Motor neuron (in vitro differentiated cells): ENCODE results near the gene OSBPL10. TPM values are rescaled to one million over a fixed set of nuclear protein-coding genes. Genes with fewer than 3 reads are reported as not detected.

Source experiments
- ATAC-seq, 8 experiments: fragments of 200-7000 bp; cut with Tn5 transposase; replicated peaks in 6 of 8; 2 replicates each; pipeline ENCODE4 v1.8.0; 2021; ENCODE audit warnings: mild to moderate bottlenecking in 8 of 8, moderate library complexity in 8 of 8
- H3K27ac ChIP-seq, 2 donors: fragments of 250-450 bp; sonication (Bioruptor Pico); 2 replicates each; pipeline ENCODE4 v1.9.0; 2021; ENCODE audit warnings: antibody characterized with exemption in 2 of 2, mild to moderate bottlenecking in 2 of 2, moderate library complexity in 1 of 2
- H3K4me1 ChIP-seq, 2 donors: fragments of 250-450 bp; sonication (Bioruptor Pico); replicated peaks in 1 of 2; 2 replicates each; pipeline ENCODE4 v1.6.1; 2021; ENCODE audit warnings: antibody characterized with exemption in 2 of 2, mild to moderate bottlenecking in 2 of 2, moderate library complexity in 1 of 2
- H3K4me3 ChIP-seq, 5 donors: fragments of 250-450 bp; sonication (Bioruptor Pico); 2 replicates each; pipeline ENCODE4 v1.9.0; 2021; ENCODE audit warnings: antibody characterized with exemption in 5 of 5, mild to moderate bottlenecking in 5 of 5, moderate library complexity in 4 of 5
- WGBS, 10 experiments: fragments of 450-650 bp; shearing (Covaris generic); methylation state at CpG; one replicate each; pipeline ENCODE4 v1.0.0; 2022; 5-methylcytosine and 5-hydroxymethylcytosine counted together
- in situ Hi-C, 9 experiments: fragments of 400-800 bp; cut with MboI; loops; one replicate each; pipeline ENCODE4 v1.15.0; 2021; ENCODE audit warnings: low sequenced_read_pairs in 9 of 9, low pct_unique_long_range_greater_than_20kb in 2 of 9; ENCODE audit not compliant: unreplicated experiment in 9 of 9
- total RNA-seq, 8 experiments: library from RNA; unstranded; fragments of 300-600 nt; gene quantifications; 2 replicates each; pipeline versions ENCODE4 v1.2.3 to v1.2.4, GENCODE V29; 2022

Gene OSBPL10
- total RNA-seq, 8 experiments from 2014 or later, result 1.9 to 35.0 (median 2.9) TPM

DNA sequence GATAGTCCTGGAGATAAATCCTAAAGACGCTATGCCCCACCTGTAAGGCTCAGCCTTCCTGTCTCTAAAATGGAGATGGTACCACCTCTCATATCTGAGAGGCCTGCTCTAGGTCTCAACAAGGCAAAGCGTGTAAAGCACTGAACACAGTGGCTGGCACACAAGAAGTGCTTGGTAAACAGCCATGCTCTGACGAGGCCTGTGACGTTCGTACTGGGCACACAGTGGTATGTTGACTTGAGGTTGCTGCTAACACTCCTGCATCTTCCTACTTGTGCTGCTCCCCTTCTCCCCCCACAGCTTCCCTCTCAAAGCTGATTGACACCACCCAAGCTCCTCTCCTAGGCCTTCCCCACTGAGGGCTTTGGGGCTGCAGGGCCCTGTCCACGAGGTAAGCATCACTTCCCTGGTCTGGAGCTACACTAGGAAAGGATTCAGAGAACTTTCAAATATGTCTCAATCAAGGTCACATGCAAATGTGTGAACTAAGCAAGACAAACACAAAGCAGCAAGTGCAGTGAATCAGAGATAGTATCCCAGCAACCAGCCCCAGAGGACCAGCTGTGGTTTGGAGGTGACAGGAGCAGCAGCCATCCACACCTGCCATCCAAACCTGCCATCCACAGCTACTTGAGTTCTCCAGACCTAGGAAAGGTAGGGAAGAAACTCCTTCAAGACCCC is 270.8 kb downstream of the OSBPL10 start:
- Histone ChIP-seq H3K4me3 (no peak overlapping the region), H3K4me1 (peaks cover 0 to 4% of the 10 kb centered on the region in 2 donors), H3K27ac (no peak overlapping the region)
- in situ Hi-C loops, result no loop called here
- ATAC-seq, result no peak
- 80 to 100% (median 86%) methylated on average over 1 to 5 of the region's 6 CpGs; no CpG with 5 or more reads in 4 of the 10 experiments for WGBS, 10 experiments

DNA sequence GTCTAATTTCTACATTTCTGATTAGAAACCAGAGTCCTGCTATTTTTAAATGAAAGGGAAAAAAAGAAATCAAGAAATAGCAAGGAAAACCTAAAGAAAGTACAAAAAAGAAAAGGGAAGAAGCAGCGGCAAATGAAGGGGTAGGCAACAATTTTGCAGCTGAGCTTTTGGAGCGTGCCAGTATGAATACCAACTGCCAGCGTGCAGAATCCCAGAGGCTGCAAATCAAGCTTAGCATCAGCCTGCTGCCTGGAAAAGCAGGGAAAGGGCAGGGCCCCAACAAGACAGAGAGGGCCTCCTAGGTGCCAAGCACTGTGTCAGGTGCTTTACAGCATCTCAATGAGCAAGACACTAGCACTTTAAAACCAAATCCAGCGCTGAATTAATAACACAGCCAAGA is 271.5 kb downstream of the OSBPL10 start:
- no peak for ATAC-seq
- in situ Hi-C loops, result no loop called here
- H3K27ac ChIP-seq, result no peak overlapping the region
- WGBS, 10 experiments, result 71 to 97% (median 90%) methylated on average over 2 to 4 of the region's 4 CpGs; no CpG with 5 or more reads in 2 of the 10 experiments
- H3K4me1 ChIP-seq, result peaks cover 0 to 10% of the 10 kb centered on the region in 2 donors
- no peak overlapping the region for H3K4me3 ChIP-seq

DNA sequence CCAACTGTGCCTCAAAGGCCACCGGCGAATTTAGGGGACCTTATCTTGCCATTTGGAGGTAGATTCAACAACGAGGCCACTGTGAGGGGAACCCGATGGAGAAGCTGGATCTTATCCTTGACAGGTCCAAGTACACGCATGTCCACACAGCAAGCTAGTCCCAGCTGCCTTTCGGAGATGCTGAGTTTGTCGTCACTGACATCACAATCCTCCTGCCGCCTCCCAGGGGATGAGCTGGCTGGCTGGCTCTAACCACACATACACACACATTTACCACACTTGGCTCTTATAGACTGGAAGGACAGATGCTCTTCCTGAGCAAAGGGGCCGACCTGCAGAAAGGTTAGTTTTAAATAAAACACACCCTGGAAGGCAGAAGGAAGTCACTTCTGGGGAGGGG is 272.1 kb downstream of the OSBPL10 start:
- WGBS, 10 experiments, result 30 to 100% (median 89%) methylated on average over 1 to 9 of the region's 9 CpGs; no CpG with 5 or more reads in 3 of the 10 experiments
- peaks cover 0 to 15% of the 10 kb centered on the region in 2 donors for H3K4me1 ChIP-seq
- H3K27ac ChIP-seq, result no peak overlapping the region
- in situ Hi-C loops, result no loop called here
- no peak overlapping the region for H3K4me3 ChIP-seq
- no peak for ATAC-seq

DNA sequence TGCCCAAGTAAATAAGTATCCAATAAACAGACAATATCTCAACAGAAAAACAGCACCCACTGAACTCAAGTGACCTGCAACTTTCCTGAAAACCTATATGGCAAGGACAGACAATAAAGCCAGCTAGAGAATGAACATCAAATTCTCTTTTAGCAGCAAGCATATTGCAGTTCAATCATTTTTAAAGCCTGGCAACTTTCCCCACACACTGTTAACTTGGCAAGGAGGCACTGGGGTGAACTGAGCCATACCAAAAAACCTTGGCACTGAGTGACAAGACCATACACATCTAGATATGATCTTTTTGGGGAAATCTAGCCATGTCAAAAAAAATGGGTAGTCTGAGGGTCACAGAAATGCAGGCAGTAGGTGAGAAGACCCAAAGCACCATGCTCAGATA is 273.8 kb downstream of the OSBPL10 start:
- Histone ChIP-seq H3K4me1 (peaks cover 0 to 17% of the 10 kb centered on the region in 2 donors), H3K4me3 (no peak overlapping the region), H3K27ac (no peak overlapping the region)
- no peak for ATAC-seq
- in situ Hi-C loops, result no loop called here

DNA sequence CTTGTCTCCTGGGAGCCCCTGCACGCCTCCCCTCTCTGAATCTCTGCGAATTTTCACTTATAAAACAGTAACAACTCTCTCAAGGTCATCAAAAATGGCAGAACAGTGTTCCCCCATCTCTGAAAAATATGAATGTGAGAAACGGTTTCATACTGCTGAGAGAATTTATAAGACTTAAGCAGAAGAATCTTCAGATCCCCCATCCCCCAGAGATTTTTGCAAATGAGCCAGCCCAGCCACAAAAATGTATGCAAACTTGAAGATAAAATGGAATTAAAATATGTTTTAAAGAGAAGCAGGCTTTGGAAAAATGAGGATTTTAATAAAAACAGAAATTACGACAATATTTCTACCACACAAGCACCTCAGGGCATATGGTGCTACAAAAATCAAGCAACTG is 275.3 kb downstream of the OSBPL10 start:
- in situ Hi-C loops, result no loop called here
- H3K4me3 ChIP-seq, result no peak overlapping the region
- 60 to 100% (median 89%) methylated on average over 1 to 4 of the region's 4 CpGs for WGBS, 10 experiments
- no peak for ATAC-seq
- H3K4me1 ChIP-seq, result peaks cover 0 to 17% of the 10 kb centered on the region in 2 donors
- no peak overlapping the region for H3K27ac ChIP-seq

DNA sequence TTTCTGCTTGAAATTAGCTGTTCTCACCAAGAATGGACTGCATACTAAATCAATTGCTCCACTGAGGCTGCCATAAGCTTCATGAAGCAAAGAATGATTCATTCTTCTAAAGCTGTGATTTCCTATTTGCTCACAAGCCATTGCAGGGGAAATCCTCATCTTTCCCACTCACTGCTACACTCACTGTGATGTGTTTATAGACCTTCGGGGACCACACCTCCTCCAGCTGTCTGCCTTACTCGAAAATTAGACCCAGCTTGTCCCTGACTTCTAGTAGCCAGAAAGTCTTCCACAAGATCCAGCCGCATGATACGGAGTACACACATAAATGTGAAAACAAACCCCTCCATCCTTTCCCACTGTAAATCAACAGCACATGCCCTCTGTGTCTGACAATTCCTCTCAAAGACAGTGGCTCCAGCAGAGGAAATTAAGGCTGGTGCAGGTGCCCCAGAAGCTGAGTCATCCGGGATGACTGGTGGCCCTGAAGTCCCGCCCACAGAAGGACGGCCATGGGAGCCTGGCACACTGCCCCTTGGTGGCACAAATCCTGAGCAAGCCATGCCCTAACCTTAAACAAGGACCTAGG is 276.4 kb downstream of the OSBPL10 start:
- Histone ChIP-seq H3K27ac (peak overlapping the region in 1 of 2 donors; percentile 18), H3K4me3 (no peak overlapping the region), H3K4me1 (peaks cover 0 to 17% of the 10 kb centered on the region in 2 donors)
- in situ Hi-C loops, result no loop called here
- peak; percentile 60 to 95 (median 91) for ATAC-seq
- WGBS, 10 experiments, result 0 to 94% (median 26%) methylated on average over 1 to 7 of the region's 7 CpGs; no CpG with 5 or more reads in 3 of the 10 experiments

DNA sequence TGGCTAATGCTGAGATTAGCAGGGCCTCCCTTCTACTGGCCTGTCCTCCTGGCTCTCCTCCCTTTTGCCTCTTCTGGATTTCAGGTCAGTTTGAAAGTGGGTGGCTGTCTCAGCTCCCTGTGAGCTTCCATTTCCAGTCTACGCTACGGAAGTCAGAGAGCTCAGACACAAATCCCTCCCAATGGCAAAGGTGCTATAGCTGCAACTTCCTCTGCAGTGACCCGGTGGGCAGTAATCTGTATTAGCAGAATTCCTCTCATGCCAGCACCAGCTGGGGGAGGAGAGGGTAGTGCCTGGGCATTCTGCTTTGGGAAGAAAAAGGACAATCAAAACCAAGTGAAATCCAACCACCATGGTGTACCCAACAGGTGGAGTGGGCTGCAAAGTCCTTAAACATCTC is 276.9 kb downstream of the OSBPL10 start:
- no peak for ATAC-seq
- Histone ChIP-seq H3K4me1 (peaks cover 0 to 17% of the 10 kb centered on the region in 2 donors), H3K4me3 (no peak overlapping the region), H3K27ac (no peak overlapping the region)
- in situ Hi-C loops, result no loop called here
- WGBS, 10 experiments, result 60 to 100% methylated on average over 1 of the region's 3 CpGs; no CpG with 5 or more reads in 8 of the 10 experiments

DNA sequence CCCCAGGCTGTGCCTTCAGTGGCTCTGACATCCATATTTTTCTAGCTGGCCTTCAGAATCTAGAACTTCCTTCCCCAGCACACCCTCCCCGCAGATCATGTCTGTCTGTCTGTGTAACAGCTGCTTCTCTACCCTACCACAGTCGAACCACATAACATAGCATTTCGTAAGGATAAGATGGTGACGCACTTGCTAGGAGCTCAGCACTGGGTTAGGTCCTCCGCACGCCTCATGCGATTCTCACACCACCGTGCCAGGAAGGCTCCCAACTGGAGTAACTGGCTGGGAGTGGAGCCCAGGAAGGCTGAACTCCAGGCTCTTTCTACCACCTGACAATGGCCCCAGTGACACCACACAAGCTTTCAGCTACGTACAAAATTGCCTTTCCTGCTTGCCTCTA is 279.8 kb downstream of the OSBPL10 start:
- no peak overlapping the region for H3K4me3 ChIP-seq
- peaks cover 0 to 17% of the 10 kb centered on the region in 2 donors for H3K4me1 ChIP-seq
- H3K27ac ChIP-seq, result no peak overlapping the region
- 57 to 100% (median 86%) methylated on average over 1 to 8 of the region's 9 CpGs; no CpG with 5 or more reads in 2 of the 10 experiments for WGBS, 10 experiments
- in situ Hi-C loops, result no loop called here
- ATAC-seq, result no peak

DNA sequence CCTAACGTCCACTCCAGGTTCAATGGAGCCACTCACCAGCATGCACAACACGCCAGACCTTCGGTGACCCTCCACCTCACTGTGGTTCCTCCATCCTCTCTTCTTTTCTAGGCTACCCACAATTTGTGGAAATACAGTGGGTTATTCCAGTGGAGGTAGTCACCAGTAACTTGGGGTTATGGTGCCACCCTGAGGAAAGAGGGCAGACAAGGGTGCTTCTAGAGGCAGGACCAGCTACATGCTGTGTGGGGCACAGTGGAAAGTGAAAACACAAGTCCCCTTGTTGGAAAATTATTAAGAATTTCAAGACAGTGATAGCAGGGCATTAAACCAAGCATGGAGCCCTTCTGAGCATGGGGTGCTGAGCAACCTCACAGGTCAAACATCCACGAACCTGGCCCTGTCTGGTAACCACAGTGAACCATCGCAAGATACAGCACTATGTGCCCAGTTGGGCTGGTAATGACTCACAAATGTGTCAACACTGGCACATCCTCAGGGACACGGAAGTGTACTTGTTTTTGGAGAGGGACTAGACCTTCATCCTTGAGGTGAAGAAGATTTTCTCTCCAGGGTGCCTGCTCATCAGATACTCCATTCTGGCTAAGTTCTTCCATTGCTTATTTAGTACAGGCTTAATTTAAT is 281.6 kb downstream of the OSBPL10 start:
- H3K4me1 ChIP-seq, result peaks cover 0 to 6% of the 10 kb centered on the region in 2 donors
- 20 to 100% (median 93%) methylated on average over 1 to 4 of the region's 6 CpGs; no CpG with 5 or more reads in 3 of the 10 experiments for WGBS, 10 experiments
- H3K27ac ChIP-seq, result no peak overlapping the region
- in situ Hi-C loops, result no loop called here
- ATAC-seq, result no peak
- no peak overlapping the region for H3K4me3 ChIP-seq

DNA sequence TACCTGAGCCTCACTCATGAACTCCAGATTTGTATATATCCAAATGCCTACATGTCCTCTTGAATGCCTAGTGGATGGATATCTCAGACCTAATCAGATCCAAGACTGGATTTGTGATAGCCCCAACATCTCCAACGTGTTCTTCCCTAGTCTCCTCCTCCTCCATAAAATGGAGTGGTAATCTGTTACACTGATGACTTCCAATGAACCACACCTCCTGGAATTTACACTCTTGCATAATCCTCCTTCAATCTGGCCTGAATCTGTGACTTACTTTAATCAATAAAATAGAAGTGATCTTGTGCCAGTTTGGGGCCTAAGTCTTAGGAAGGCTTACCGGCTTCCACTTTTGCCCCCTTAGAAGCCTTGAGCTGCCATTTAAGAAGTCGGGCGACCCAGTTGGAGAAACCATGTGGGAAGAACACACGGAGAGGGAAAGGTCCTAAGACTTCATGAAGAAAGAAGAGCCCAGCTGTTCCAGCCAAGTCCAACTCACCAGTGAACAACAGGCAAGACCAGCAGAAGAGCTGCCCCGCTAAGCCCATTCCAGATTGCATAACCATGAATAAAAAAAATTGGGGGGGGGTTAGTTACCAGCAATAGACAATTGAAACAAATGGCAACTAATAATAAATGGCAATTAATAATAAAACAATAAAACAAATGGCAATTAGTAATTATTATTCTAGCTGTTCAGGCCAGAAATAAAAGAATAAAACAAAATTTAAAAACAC is 284.1 kb downstream of the OSBPL10 start:
- H3K27ac ChIP-seq, result no peak overlapping the region
- 47 to 100% (median 86%) methylated on average over 1 to 6 of the region's 6 CpGs for WGBS, 10 experiments
- in situ Hi-C loops, result no loop called here
- no peak overlapping the region for H3K4me3 ChIP-seq
- no peak for ATAC-seq
- H3K4me1 ChIP-seq, result no peaks in the 10 kb centered on the region

DNA sequence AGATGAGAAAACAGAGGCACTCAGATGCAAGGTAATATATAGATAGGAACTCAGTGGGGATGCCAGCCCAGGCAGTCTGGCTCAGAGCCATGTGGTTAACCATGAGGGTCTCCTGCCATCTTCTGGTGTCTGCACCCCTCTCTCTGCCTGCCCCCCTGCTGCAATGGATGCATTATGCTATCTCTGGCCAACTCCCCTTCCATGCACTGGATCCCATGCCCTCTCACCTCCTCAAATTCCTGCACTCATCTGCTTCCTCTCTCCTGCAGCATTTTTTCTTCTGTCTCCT is 285.1 kb downstream of the OSBPL10 start:
- ATAC-seq, result no peak
- in situ Hi-C loops, result no loop called here
- no peak overlapping the region for H3K27ac ChIP-seq
- H3K4me1 ChIP-seq, result no peaks in the 10 kb centered on the region
- no peak overlapping the region for H3K4me3 ChIP-seq

DNA sequence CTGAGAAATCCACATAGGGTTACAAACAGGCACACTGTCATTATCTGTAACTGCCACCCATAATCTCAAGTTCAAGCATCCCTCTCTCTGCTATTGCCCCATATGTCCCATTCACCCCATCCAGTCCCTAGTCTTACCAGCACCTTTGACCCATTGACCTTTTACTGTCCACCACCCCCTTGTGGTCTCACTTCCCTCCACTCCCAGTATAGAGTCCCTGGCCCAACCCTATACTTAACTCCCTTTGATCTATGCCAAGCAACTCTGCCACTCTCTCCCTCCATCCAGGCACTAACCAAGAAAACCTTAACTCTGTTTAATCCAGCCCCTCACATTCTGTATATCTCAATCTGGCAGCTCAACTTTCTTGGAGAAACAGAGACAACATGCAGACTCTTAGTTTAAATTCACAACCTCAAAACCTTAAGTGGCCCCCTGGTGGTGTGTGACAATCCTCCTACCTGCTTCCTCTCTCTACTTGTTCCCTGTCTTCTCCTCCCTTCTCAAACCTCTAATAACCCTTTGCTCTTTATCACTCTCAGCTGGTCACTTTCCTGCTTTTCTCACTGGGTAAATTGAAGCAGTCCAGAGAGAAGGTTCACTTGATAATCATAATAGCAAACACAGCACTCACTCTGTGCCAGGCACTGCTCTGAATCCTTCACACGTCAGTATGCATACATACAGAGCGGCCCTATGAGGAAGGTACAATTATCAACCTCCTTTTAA is 285.6 kb downstream of the OSBPL10 start:
- Histone ChIP-seq H3K27ac (no peak overlapping the region), H3K4me3 (no peak overlapping the region), H3K4me1 (no peaks in the 10 kb centered on the region)
- WGBS, 10 experiments, result 86 to 100% (median 100%) methylated on average over 1 to 2 of the region's 2 CpGs; no CpG with 5 or more reads in 5 of the 10 experiments
- in situ Hi-C loops, result no loop called here
- peak in 1 of 8 experiments; percentile 53 for ATAC-seq

DNA sequence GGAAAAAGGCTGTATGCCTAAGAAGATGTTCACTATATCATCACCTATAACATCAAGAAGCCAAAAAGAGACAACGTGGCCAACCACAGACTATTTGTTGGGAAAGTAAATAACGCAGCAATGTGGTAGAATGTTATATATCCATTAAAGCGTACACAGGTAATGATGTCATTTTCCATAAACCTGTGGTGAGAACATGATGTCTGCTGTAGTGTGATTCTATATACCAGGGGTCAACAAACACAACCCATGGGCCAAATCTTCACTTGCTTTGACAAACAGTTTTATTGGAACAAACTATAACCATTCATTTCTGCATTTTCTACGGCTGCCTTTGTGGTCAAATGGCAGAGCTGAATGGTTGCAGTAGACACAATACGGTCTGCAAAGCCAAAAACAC is 287.7 kb downstream of the OSBPL10 start:
- in situ Hi-C loops, result no loop called here
- 54 to 100% (median 80%) methylated on average over 1 to 5 of the region's 5 CpGs for WGBS, 10 experiments

More for the DNA sequence above, 287.7 kb downstream of the OSBPL10 start:
- Histone ChIP-seq H3K27ac (no peak overlapping the region), H3K4me1 (no peaks in the 10 kb centered on the region), H3K4me3 (no peak overlapping the region)
- no peak for ATAC-seq
